Ascending aorta (tissue), 2 donors: ENCODE results near the gene RIMBP2. TPM values are rescaled to one million over a fixed set of nuclear protein-coding genes. Genes with fewer than 3 reads are reported as not detected.

ENCODE experiments used
- DNase-seq, 2 donors: peaks; one replicate each; pipeline ENCODE4 v3.0.0-alpha.2; 2019; ENCODE audit warnings: low spot score in 2 of 2
- H3K27ac ChIP-seq, 2 donors: fragments of 200-600 bp; sonication (generic); one replicate each; pipeline ENCODE4 v1.5.1; 2016 to 2017; ENCODE audit warnings: mild to moderate bottlenecking in 1 of 2
- H3K27me3 ChIP-seq: fragments of 200-600 bp; sonication (generic); one replicate; pipeline ENCODE4 v1.5.1; 2017
- H3K36me3 ChIP-seq, 2 donors: fragments of 200-600 bp; sonication (generic); one replicate each; pipeline ENCODE4 v1.5.1; 2016
- H3K4me1 ChIP-seq, 2 donors: fragments of 200-600 bp; sonication (generic); one replicate each; pipeline ENCODE4 v1.5.1; 2016 to 2017; ENCODE audit warnings: mild to moderate bottlenecking in 1 of 2
- H3K4me3 ChIP-seq, 2 donors: fragments of 200-600 bp; sonication (generic); one replicate each; pipeline ENCODE4 v1.5.1; 2016 to 2017; ENCODE audit warnings: mild to moderate bottlenecking in 1 of 2
- H3K9me3 ChIP-seq, 2 donors: fragments of 200-600 bp; sonication (generic); one replicate each; pipeline ENCODE4 v1.5.1; 2016
- intact Hi-C: fragments of 100-400 bp; cut with DNase I; formaldehyde crosslinking; loops from one replicate; pipeline ENCODE4 v1.15.1; 2023
- total RNA-seq: library from RNA; depleted of rRNA; stranded (reverse); fragments of >200 nt; gene quantifications from one replicate; pipeline ENCODE4 v1.1.0, GENCODE V29; 2016
- TF ChIP-seq, protein P1 (sequence below), 3 experiments: fragments of 200-600 bp in 2 of 3; fragments of 450-650 bp in 1 of 3; sonication (generic) in 2 of 3; IDR thresholded peaks; one replicate each; pipeline ENCODE4 v1.5.1; 2016 to 2019; ENCODE audit warnings: antibody characterized with exemption in 3 of 3, mild to moderate bottlenecking in 1 of 3, moderate library complexity in 1 of 3

Gene RIMBP2
- total RNA-seq, 1 donor from 2014 or later, result not detected

- no peaks in the 10 kb centered on the region for H3K9me3 ChIP-seq
- no peaks in the 10 kb centered on the region for H3K4me1 ChIP-seq
- intact Hi-C loops, result no loop called here
- TF ChIP-seq, protein P1, sequence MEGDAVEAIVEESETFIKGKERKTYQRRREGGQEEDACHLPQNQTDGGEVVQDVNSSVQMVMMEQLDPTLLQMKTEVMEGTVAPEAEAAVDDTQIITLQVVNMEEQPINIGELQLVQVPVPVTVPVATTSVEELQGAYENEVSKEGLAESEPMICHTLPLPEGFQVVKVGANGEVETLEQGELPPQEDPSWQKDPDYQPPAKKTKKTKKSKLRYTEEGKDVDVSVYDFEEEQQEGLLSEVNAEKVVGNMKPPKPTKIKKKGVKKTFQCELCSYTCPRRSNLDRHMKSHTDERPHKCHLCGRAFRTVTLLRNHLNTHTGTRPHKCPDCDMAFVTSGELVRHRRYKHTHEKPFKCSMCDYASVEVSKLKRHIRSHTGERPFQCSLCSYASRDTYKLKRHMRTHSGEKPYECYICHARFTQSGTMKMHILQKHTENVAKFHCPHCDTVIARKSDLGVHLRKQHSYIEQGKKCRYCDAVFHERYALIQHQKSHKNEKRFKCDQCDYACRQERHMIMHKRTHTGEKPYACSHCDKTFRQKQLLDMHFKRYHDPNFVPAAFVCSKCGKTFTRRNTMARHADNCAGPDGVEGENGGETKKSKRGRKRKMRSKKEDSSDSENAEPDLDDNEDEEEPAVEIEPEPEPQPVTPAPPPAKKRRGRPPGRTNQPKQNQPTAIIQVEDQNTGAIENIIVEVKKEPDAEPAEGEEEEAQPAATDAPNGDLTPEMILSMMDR (IDR thresholded peaks at IDR 0.05), result no peak
- H3K27me3 ChIP-seq, result no peaks in the 10 kb centered on the region
- DNase-seq, result no peak
- no peak overlapping the region for H3K27ac ChIP-seq
- no peaks in the 10 kb centered on the region for H3K36me3 ChIP-seq
- no peak overlapping the region for H3K4me3 ChIP-seq
Measured at GRCh38 chr12:130434560-130434959, 281.5 kb downstream of the RIMBP2 start.

- intact Hi-C loops, result no loop called here
- TF ChIP-seq, protein P1 (IDR thresholded peaks at IDR 0.05), result no peak
- H3K4me3 ChIP-seq, result no peak overlapping the region
- no peaks in the 10 kb centered on the region for H3K27me3 ChIP-seq
- H3K4me1 ChIP-seq, result no peaks in the 10 kb centered on the region
- no peaks in the 10 kb centered on the region for H3K36me3 ChIP-seq
- no peaks in the 10 kb centered on the region for H3K9me3 ChIP-seq
- no peak for DNase-seq
- H3K27ac ChIP-seq, result no peak overlapping the region
Measured at GRCh38 chr12:130433834-130434233, 282.3 kb downstream of the RIMBP2 start.

- intact Hi-C loops, result no loop called here
- Histone ChIP-seq H3K9me3 (no peaks in the 10 kb centered on the region), H3K36me3 (no peaks in the 10 kb centered on the region), H3K27me3 (no peaks in the 10 kb centered on the region), H3K27ac (no peak overlapping the region), H3K4me3 (no peak overlapping the region), H3K4me1 (no peaks in the 10 kb centered on the region)
- TF ChIP-seq, protein P1 (IDR thresholded peaks at IDR 0.05), result no peak
- DNase-seq, result no peak
Measured at GRCh38 chr12:130433411-130433810, 282.7 kb downstream of the RIMBP2 start.

DNA sequence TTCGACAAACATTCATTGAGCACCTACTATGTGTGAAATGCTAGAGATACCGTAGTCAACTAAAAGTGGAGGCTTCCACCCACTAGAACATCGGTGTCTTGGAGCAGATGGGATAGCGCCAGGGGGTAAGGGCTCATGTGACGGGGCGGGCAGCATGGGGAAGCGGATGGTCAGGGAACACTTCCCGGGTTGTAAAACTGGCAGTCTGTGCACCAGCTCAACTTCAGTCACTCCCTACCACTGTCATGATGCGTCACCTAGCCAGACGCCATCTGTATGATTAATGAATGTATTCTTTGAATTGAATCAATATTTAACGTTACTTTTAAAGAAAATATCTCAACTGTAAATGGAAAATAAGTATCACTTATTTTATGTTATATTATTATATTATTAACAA lies 284.9 kb downstream of the RIMBP2 start:
- DNase-seq, result no peak
- H3K9me3 ChIP-seq, result no peaks in the 10 kb centered on the region
- intact Hi-C loops, result no loop called here
- H3K27ac ChIP-seq, result no peak overlapping the region
- no peaks in the 10 kb centered on the region for H3K4me1 ChIP-seq
- H3K36me3 ChIP-seq, result no peaks in the 10 kb centered on the region
- no peak overlapping the region for H3K4me3 ChIP-seq
- TF ChIP-seq, protein P1 (IDR thresholded peaks at IDR 0.05), result no peak
- no peaks in the 10 kb centered on the region for H3K27me3 ChIP-seq

DNA sequence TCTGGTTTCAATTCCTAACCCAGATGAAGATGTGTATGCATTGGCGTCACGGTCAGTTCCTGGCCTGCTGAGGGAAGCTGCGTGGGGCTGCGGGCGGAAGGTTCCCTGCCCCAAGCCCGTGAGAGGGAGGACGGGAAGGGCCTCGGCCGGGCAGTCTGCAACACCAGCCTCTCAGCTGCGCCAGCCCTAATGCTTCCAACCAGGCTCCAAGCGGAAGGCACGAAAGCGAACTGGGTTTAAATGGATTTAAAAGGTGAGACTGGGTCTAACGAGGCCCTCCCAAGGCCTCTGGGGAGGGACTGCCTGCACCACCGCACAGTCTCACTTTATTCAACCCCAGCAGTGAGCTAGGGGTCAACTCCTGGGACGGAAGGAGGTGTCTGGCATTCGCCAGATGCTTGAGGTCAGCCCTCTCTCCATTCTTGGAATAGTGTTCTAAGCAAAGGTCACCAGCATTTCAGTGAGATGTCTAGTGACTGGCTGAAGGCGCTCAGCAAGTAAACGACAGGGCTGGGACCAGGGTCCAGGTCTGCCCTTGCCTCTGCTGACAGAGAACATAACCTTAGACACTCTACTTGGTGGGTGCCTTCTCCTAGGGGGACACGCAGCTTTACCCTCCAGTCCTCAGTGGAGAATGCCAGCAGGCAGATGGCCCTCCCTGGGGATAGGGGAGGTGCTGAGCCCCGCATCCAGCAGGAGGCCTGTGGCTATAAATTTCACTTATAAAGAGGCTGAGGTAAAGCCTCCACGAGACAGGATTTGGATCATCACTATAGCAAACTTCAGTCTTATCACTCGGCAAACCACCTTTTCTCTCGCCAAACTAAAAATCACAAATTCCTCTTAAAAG lies 286.2 kb downstream of the RIMBP2 start:
- Histone ChIP-seq H3K36me3 (no peaks in the 10 kb centered on the region), H3K27ac (no peak overlapping the region), H3K27me3 (no peaks in the 10 kb centered on the region), H3K9me3 (no peaks in the 10 kb centered on the region), H3K4me1 (no peaks in the 10 kb centered on the region), H3K4me3 (no peak overlapping the region)
- TF ChIP-seq, protein P1 (IDR thresholded peaks at IDR 0.05), result no peak
- intact Hi-C loops, result no loop called here
- DNase-seq, result no peak
